Measurements from ENCODE around the gene TMEM213. TPM values are rescaled to one million over a fixed set of nuclear protein-coding genes. Genes with fewer than 3 reads are reported as not detected.

The TMEM213 gene
- total and polyA plus RNA-seq, 2 of the 13 experiments (the other 11 are each of a cell fraction or from before 2014, with no cell fraction given) = not detected

- H3K36me3 ChIP-seq (replicated peaks in 1 of 2; ENCODE audit: control insufficient read depth in 1 of 2, insufficient read depth in 2 of 2, low read length in 2 of 2) = no peaks in the 10 kb centered on the region; a peak in 1 of 5 replicates
- POLR2A ChIA-PET = no interaction called here
- H3K4me1 ChIP-seq (ENCODE audit: insufficient read depth, low read length) = no peaks in the 10 kb centered on the region
- H3K4me3 ChIP-seq (replicated peaks in 1 of 3; ENCODE audit: insufficient read depth in 1 of 3, low read depth in 2 of 3, low read length in 3 of 3) = no peak overlapping the region
- ATAC-seq (no peak), FAIRE-seq (no peak), DNase-seq (ENCODE audit: low spot score) (no peak)
- H3K27ac ChIP-seq (ENCODE audit: extremely low read length, insufficient read depth, low read length) = no peak overlapping the region
- no peak overlapping the region for H3K9ac ChIP-seq (ENCODE audit: insufficient read depth, low read depth, low read length)
- no peak overlapping the region for H3K4me2 ChIP-seq (ENCODE audit: low read depth, low read length)
- H3K79me2 ChIP-seq (ENCODE audit: insufficient read depth, low read length) = no peaks in the 10 kb centered on the region
- H4K20me1 ChIP-seq (ENCODE audit: insufficient read depth, low read length) = no peaks in the 10 kb centered on the region
- intact Hi-C loops (cut with micrococcal nuclease; ENCODE audit: unreplicated experiment) = no loop called here
- H3K9me3 ChIP-seq (ENCODE audit: low read length) = no peaks in the 10 kb centered on the region
- H2AFZ ChIP-seq (ENCODE audit: low read length) = no peak overlapping the region
- BruUV-seq (replicated peaks) = no TSS peak
- 92% methylated on average over 3 of the region's 3 CpGs for WGBS (ENCODE audit: low lambda C conversion rate)
- CTCF ChIA-PET (ENCODE audit: low intra/inter-chr PET ratio, low total read pairs) = no interaction called here
- in situ Hi-C loops (cut with HindIII; ENCODE audit: extremely low pct_ligation_motif_present, low pct_unique_long_range_greater_than_20kb) = no loop called here
- no peaks in the 10 kb centered on the region for H3K27me3 ChIP-seq (ENCODE audit: control insufficient read depth in 1 of 2, insufficient read depth in 2 of 2, low read length in 2 of 2)
- TF ChIP-seq GTF2F1 (IDR thresholded peaks at IDR 0.05; ENCODE audit: low read length) (no peak), SAFB2 (CRISPR knock-in tag; IDR thresholded peaks at IDR 0.05; ENCODE audit: borderline replicate concordance, low read depth) (no peak), YEATS2 (CRISPR knock-in tag; IDR thresholded peaks at IDR 0.05; ENCODE audit: borderline replicate concordance) (no peak), ZNF687 (CRISPR knock-in tag; IDR thresholded peaks at IDR 0.05) (no peak), ZNF484 (CRISPR knock-in tag; IDR thresholded peaks at IDR 0.05; ENCODE audit: borderline replicate concordance, low read depth) (no peak), ZNF784 (CRISPR knock-in tag; IDR thresholded peaks at IDR 0.05; ENCODE audit: borderline replicate concordance) (no peak), NPAS2 (CRISPR knock-in tag; IDR thresholded peaks at IDR 0.05; ENCODE audit: borderline replicate concordance) (no peak), MEIS2 (CRISPR knock-in tag; IDR thresholded peaks at IDR 0.05) (no peak), ZBTB39 (CRISPR knock-in tag; IDR thresholded peaks at IDR 0.05) (no peak), ZBTB14 (CRISPR knock-in tag; IDR thresholded peaks at IDR 0.05) (no peak), ZNF275 (CRISPR knock-in tag; IDR thresholded peaks at IDR 0.05; ENCODE audit: borderline replicate concordance) (no peak), ERF (CRISPR knock-in tag; IDR thresholded peaks at IDR 0.05) (no peak), TBL1XR1 (IDR thresholded peaks at IDR 0.05; ENCODE audit: borderline replicate concordance, low read length, partially characterized antibody) (no peak)
These were observed 50.5 kb downstream of the TMEM213 start for GRCh38 chr7:138848056-138848980.

All from HepG2 (cell line).